ENCODE measurements around the gene AFAP1L1.

The AFAP1L1 gene

DNA sequence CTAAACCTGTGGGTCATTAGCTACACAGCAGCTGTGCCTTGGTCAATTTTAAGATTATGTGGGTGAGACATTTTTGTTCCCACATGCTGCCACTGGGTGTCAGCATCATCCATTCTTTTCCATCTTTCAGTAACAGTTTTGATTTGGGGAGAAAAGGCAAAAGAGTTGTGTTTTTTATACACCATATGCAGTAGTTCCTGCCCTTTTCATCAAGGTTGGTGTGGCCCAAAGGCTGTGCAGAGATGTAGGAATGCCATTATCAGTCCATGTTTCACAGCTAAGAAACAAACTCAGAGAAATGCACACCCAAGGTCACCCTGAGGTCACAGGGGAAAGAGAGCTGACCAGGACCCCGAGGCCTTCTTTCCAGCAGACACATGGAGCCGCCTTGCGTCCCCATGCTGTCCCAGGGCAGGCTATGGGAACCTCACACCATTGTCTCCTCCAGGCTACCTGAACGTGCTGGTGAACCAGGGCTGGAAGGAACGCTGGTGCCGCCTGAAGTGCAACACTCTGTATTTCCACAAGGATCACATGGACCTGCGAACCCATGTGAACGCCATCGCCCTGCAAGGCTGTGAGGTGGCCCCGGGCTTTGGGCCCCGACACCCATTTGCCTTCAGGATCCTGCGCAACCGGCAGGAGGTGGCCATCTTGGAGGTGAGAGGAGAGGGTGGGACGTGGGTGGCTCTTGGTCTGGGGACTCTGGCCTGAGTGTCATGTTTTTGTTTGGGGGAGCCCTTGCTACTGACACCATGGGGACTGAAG lies 45.8 kb downstream of the AFAP1L1 start:
- peak; percentile 35 for DNase-seq

DNA sequence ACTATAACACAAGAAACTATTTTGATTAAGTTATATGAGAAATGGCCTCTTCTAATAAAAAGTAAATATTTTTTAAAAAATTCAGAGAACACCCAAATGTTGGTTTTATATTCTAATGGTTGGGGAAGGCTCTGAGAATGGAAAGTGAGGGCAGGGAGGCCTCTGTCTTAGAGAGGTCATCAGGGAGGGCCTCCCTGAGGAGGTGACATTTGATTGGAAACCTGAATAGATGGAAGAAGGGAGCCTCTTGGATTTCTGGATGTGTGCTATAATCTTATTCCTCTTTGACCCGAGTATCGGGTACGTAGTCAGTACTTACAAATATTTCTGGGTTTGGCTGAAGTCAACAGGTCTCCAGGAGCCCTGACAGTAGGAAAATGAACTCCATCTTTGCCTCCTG lies 47.5 kb downstream of the AFAP1L1 start:
- DNase-seq: no peak

DNA sequence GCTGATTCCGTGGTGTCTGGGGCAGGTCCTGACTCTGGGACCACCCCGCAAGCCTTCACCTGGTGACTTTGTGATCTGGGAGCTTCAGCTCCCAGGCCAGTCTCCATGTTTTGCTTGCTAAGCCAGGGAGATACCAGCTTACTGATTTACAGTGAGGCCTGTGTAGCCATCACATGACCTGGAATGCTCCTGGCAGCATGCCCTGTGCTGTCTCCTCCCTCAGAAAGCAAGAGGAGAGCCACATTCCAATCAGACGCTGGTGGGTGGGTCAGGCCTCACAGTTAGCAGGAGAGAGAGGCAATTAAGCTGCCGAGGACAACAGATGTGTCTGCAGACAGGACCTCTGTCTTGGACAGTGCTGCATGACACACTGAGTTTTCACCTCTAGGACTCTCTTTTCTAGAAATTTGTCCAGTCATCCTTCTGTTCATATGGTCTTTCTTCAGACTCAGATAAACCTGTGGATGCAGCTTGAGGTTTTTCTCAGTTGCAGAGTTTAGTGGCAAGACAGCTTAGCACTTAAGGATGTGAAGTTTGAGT lies 49.2 kb downstream of the AFAP1L1 start:
- no peak for DNase-seq

DNA sequence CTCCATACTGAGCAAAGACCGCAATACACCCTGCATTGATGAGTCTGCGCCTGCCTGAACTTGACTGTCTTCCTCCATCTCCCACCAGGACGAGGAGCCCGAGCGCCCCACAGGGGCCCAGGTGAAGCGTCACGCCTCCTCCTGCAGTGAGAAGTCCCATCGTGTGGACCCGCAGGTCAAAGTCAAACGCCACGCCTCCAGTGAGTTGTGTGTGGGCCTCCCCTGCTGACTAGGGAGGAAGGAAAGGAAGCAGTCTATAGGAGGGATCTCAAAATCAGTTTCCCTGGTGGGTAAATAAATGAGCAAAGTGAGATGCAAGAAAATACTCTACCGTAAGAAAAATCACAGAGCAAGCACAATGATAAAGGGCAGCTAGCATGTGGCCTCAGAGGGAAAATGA lies 50.9 kb downstream of the AFAP1L1 start:
- no peak for DNase-seq

DNA sequence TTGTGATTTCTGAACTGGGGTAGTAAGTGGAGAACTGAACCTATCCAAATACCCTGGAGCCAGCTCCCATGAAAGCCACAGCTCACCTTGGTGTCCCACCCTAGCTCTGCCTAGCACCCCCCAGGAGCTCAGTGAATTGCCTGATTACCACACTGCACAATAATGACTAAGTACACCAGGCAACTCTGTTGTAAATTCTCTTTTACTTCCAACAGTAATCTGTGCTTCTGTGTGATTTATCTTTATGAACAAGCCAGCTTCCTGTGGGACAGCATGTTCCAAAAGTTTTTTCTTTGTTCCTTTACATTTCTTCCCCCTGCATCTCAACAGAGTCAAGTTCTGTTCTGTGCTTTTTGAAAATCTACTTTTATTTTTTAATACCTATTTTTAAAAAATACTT lies 51.6 kb downstream of the AFAP1L1 start:
- DNase-seq: no peak

DNA sequence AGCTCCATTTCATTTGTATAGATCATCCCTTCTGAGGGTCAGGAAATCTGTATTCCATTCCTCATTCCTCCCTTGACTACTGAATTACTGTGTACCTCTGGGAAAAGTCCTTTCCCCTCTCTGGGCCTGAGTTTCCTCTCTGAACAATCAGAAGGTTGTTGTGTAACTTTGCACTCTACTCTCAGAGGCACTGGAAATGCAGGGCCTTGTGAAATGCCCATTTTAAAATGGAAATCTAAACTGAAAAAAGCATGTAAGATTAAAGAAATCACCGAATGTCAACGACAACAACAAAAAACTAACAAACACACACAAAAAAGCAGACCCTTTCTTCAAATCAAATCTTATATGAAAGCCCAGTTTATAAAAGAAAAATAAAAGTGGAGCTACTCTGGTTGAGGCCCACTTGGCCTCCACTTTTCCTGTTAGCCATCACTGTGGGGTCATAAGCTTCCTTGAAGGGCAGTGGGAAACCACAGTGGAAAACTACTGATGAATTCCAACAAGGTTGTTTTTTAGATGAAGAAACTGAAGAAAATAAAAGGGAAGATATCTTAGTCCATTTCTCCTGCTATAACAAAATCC lies 52.1 kb downstream of the AFAP1L1 start:
- DNase-seq: no peak

DNA sequence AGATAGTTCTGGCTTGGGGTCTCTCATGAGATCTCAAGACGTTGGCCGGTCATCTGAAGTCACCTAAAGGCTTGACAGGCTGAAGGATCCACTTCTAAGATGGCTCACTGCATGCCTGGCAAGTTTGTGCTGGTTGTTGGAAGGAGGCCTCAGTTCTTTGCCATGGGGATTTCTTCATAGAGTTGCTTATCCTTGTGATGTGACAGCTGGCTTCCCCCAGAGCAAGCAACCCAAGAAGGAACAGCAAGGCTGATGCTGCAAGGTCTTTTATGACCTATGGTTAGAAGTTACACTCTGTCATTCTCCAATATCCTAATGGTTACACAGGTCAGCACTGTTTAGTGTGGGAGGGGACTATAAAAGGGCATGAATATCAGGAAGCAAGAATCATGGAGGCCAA lies 53.0 kb downstream of the AFAP1L1 start:
- no peak for DNase-seq

DNA sequence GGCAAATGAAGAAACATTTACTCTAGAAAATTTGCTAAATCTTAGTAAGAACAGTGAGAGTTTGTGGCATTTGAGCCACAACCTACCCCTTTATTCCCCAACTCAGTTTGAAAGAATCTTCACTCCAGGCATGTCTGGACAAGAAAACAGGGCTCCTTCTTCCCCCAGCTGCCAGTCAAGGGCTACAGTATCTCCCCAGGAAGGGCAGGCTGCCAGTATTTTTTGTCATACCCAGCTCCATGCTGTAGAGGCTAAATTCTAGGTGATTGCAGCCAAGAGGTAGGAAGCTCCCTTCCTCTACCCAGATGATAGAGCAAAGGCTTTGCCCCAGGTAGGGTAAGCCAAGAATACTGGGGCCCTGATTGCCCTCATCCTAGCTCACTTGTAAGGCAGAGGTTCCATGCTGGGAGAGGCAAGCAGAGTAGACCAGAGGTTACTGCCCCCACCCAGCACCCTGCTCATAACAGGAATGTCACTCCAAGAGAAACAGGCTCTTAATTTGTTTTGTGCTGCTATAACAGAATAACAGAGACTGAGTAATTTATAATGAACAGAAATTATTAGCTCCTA lies 53.6 kb downstream of the AFAP1L1 start:
- DNase-seq: no peak

DNA sequence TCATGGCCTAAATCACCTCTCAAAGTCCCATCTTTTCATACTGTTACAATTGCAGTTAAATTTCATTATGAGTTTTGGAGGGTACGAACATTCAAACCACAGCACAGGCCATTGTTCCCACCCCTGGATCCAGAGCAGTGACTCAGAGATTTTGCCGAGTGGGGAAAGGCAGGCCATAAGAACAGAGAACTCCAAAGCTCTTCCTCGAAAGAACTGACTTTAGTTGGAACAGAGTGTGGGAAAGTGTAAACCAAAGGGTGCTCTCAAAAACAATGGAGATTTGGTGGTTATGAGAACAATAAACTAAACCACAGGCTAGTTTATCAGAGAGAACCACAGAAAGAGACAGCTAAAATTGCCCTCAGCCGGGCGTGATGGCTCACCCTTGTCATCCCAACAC lies 54.2 kb downstream of the AFAP1L1 start:
- no peak for DNase-seq

DNA sequence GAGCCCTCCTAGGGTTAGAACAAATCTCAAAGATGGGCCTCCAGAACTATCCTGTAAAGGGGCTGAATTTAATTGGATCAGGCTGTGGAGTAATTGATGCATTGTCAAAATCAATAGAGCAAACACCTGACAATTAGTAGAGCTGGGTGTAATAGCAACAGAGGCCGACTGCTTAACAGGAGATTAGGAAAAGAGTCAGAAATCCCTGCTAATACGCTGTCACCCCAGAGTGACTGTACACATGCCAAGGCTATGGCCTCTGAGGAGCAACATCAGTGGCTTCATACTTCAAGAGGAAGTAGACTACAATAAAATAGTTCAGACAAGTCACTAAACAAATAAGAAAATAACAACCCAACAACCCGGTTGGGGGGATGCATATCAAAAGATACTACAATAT lies 55.0 kb downstream of the AFAP1L1 start:
- no peak for DNase-seq

DNA sequence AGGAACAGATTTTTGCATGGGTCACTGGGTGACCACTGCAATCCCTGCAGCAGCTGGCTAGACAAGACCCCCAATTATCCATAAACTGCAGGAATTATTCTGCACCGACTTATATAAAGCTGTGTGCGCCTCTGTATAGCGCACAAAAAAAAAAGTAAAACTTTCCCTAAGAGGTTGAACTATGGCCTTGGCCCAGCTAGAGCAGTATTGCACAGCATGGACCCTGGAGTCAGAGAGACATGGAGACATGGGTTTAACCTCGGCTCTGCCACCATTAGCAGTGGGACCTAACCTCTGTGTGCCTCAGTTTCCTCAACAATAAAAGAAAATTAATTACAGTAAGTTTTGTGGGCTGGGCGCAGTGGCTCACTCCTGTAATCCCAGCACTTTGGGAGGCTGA lies 56.5 kb downstream of the AFAP1L1 start:
- DNase-seq: no peak

DNA sequence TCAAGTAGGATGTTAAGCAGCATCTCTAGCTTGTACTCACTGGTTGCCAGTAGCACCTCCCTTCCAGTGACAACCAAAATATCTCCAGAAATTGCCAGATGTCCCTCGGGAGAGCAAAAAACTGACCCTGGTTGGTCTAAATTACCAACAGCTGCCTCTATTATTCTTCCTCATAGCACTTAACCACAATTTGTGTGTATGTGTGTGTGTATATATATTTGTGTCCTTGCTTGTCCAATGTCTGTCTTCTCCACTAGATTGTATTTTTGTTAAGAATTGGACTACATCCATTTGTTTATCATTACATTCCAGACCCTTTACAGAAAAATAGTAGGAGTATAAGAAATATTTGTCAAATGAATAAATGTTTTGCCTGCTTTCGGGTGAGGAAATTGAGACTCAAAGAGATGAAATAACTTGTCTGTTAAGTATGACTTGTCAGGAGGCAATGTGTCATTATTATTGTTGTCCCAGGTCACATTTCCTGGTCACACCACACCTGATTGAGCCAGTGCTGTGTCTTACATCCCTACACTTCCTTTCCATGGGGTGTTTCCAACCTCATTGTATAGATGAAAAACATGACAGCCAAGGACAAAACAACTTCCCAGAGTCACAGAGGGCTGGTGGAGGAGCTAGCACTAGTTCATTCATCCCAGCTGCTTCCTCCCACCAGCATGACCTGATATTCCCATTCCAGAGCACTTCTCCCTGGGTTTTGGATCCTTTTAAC lies 62.2 kb downstream of the AFAP1L1 start:
- DNase-seq: no peak

DNA sequence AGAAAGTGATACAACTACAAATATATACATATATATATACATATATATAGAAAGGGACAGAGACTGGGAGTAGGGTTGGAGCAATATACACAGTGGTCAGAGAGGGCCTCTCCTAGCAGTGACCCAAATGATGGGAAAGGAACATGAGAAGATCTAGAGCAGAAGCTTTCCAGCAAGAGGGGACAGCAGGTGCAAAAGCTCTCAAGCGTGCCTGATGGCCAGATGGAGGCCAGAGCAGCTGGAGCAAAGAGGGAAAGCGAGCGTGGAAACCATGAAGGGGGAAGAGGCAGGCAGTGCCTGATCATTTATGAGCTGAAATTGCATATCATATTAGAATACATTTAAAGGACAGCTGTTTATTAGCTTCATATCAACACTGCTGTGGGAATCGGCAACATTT lies 66.1 kb downstream of the AFAP1L1 start:
- no peak for DNase-seq

DNA sequence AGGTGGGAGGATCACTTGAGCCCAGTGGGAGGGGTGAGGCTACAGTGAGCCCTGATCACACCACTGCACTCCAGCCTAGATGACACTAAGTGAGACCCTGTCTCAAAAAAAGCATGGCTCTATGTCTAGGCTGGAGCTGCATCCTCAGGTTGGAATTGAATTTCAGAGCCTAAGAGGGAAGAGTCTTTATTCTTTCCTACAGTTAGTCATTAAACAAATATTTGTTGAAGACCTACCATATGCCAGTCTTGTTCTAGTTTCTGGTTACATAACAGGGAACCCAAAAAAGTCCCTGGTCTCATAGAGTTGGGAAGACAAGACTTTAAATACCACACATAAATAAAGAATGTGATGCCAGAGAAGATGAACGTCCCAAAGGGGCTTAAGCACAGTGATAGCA lies 66.7 kb downstream of the AFAP1L1 start:
- DNase-seq: no peak

DNA sequence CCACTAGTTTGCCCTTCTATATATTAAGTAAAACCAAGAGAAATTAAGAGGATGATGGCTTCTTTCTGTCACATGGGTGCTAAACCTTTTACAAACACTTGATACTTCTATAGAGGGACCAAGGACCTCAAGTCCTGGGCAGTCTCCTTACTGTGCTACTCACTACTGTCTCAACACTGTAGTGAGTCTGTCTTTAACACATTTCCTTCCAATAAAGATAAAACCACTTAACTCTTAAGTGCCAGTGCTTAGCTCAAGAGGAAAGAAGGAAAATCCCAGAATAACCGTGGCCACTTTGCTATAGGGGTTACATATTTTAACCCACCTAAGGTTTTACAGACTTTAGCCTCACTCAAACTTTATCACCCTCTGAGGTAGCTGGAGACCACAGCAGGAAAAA lies 69.3 kb downstream of the AFAP1L1 start:
- no peak for DNase-seq

DNA sequence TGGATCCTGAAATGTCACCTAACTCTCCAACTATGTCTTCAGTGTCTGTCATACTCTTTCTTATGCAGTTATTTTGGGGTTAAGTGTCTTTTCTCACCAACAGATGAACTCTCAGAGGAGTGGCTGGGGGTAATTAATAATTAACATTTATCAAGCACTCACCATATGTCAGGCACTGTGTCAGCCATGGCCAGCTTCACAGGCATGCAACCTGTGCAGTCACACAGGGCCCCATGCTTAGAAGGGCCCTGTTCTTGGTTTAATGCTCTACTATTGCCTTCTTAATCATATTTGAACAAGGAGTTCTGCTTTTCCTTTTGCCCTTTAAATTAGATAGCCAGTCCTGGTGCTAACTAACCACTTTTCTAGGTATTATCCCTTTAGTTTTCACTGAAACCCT lies 70.2 kb downstream of the AFAP1L1 start:
- DNase-seq: no peak

DNA sequence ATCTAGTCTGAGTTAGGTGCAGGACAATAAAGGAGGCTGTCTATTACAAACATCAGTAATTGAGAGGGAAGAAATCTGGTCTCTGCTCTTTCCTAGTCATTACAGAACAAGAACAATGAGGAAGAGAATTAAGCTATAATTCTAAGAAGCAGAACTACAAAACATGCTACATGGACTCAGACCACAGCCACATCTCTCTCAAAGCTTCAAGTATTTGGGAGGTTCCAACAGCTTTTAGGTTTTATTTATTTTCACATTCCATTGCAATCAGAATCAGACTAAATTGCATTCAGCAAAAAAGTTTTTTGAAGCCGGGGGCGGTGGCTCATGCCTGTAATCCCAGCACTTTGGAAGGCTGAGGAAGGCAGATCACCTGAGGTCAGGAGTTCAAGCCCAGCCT lies 72.5 kb downstream of the AFAP1L1 start:
- peak; percentile 68 for DNase-seq

DNA sequence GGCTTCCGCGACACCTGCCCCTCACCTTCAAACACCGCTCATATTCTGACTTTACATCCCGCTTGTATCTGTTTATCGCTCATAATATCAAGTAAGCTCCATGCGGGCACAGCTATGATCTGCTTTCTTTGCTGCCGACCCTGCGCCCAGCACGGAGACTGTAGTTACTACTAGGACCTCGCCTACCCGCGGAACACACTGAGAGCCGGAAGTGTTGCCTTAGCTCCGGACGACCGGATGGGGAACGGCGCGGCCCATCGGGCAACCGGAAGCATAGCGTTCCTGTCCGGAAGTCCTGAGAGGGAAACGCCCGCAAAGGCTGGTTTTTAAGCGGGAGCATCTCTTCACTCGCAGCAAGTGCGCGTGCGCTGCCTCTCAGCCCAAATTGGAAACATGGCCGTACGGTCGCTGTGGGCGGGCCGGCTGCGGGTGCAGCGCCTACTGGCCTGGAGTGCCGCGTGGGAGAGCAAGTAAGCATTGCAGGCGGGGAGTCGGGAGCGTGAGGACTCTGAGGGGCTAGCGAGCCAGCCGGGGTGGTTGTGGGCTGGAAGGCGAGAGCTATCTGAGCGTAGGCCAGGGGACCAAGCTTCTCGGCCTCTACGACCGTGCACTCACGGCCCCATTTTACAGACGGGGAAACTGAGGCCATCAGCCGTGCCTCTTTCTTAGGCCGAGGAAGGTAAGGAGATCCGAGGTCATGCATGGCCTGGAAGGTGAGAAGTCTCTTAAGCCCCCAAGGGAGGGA lies 73.7 kb downstream of the AFAP1L1 start, which contains the start of gene GRPEL2:
Gene GRPEL2, plus strand, starts transcription at position 353 of the 745 bp plus-strand sequence. Its CDS starts 41 bp downstream, at position 394.
- DNase-seq: peak; percentile 97

DNA sequence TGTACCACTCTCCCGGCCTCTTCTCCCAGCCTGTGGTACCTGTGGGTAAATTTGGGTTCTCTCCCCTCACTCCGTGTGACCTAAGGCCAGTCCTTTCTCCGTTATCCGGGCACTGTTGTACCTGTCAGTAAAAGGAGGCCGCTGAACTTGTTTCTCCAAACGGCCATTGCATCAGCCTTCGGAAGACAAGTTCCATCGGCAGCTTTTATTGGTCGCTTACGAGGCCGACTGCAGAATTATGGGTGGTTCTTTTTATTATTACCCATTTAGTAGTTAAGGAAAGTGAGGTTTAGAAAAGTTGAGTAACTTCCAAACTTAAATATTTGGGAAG lies 74.2 kb downstream of the AFAP1L1 start:
- DNase-seq: peak; percentile 28

DNA sequence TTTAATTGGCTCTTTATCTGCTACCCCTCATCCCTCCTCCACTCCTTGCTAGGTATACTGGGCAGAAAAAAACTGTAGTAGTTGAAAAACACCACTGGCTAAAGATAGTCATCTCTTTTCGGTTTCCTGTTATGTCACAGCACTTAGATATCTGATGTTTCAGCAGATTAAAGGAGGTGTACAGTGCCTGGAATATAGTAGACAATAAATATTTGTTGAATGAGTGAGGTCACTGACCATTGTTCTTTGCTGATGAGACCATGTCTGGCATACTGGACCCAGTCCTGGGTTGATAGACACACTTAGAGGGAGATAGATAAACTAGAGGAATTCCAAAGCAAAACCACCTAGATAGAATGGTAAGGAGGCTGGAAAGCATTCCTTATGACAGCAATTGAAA lies 76.9 kb downstream of the AFAP1L1 start:
- DNase-seq: no peak

DNA sequence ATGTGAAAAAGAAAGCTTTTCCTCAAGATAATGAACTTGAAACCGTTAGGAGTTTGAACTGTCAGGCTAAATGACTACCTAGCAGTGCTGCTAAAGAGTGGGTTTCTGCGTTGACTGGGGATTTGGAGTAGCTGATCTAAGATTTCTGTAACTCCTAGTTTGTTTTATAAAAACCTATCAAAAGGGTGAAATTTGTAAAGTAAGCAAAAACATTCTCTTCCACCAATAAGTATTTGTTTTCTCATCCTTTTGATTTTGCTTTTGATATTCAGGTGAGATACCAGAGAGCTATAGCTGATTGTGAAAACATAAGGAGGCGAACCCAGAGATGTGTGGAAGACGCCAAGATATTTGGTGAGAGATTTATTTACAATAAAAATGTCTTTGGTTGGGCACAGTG lies 77.7 kb downstream of the AFAP1L1 start:
- no peak for DNase-seq

DNA sequence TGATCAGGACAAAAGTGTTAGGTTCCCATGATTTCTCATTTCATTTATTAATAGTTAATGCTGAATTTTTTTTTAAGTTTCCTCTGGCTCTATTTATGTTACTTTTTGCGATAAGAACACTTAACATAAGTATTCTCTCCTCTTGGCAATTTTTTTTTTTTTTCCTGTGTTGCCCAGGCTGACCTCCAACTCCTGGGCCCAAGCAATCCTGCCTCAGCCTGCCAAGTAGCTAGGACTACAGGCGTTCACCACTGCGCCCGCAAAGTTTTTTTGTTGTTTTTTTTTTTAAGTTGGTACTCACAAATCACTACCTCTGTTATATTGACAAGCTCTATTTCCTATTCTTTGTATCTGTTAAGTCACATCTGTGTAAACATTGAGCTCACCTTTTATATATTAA lies 80.5 kb downstream of the AFAP1L1 start:
- no peak for DNase-seq

DNA sequence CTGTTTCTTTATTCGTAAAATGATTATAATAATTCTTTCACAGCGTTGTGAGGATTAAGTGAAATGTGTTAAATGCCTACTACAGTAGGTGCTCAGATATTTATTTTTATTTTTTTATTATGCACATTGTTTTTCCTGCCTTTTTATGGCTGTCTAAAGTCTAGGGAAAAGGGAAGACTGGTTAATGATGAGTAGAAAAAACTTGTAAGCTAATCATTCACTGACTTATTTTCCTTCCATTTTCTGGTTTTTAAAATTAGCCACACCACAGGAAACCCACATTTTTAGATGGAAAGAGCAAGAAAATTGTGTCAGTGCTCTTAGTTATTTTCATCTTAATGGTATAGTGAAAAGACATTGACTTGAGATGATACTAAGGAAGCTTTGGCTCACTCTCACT lies 82.3 kb downstream of the AFAP1L1 start:
- DNase-seq: no peak
